RWPE2 (cell line): ENCODE measurements around the gene DPYSL4.

ENCODE experiments used
- ATAC-seq: fragments of 200-7000 bp; cut with Tn5 transposase; 3 replicates; pipeline ENCODE4 v1.9.1; 2021; ENCODE audit warnings: low read depth
- DNase-seq: peaks from one replicate; pipeline ENCODE4 v3.0.0-alpha.2; 2020; ENCODE audit warnings: low spot score
- H3K27ac ChIP-seq: fragments of 450-650 bp; 2 replicates; pipeline ENCODE4 v1.5.1; 2017; ENCODE audit warnings: mild to moderate bottlenecking; ENCODE audit not compliant: poor library complexity, severe bottlenecking
- H3K27me3 ChIP-seq: fragments of 250-450 bp; sonication (Bioruptor Pico); 2 replicates; pipeline ENCODE4 v1.5.1; 2021; ENCODE audit warnings: mild to moderate bottlenecking, moderate library complexity; ENCODE audit not compliant: insufficient read depth, poor library complexity, severe bottlenecking
- H3K36me3 ChIP-seq: fragments of 250-450 bp; sonication (Bioruptor Pico); 2 replicates; pipeline ENCODE4 v1.5.1; 2020; ENCODE audit warnings: low read depth, mild to moderate bottlenecking, moderate library complexity
- H3K4me1 ChIP-seq: fragments of 250-450 bp; sonication (Bioruptor Pico); 2 replicates; pipeline ENCODE4 v1.5.1; 2021; ENCODE audit warnings: mild to moderate bottlenecking, moderate library complexity; ENCODE audit not compliant: insufficient read depth, poor library complexity, severe bottlenecking
- H3K4me3 ChIP-seq: fragments of 250-450 bp; sonication (Bioruptor Pico); 2 replicates; pipeline ENCODE4 v1.5.1; 2021; ENCODE audit warnings: mild to moderate bottlenecking, moderate library complexity; ENCODE audit not compliant: severe bottlenecking
- H3K9me3 ChIP-seq: fragments of 250-450 bp; sonication (Bioruptor Pico); 2 replicates; pipeline ENCODE4 v1.5.1; 2021; ENCODE audit warnings: mild to moderate bottlenecking, moderate library complexity; ENCODE audit not compliant: severe bottlenecking
- TF ChIP-seq, protein P1 (sequence below): fragments of 450-650 bp; IDR thresholded peaks from one replicate; pipeline ENCODE4 v1.5.1; 2017; ENCODE audit warnings: mild to moderate bottlenecking, moderate library complexity; ENCODE audit not compliant: poor library complexity, severe bottlenecking

DPYSL4 gene

DNA sequence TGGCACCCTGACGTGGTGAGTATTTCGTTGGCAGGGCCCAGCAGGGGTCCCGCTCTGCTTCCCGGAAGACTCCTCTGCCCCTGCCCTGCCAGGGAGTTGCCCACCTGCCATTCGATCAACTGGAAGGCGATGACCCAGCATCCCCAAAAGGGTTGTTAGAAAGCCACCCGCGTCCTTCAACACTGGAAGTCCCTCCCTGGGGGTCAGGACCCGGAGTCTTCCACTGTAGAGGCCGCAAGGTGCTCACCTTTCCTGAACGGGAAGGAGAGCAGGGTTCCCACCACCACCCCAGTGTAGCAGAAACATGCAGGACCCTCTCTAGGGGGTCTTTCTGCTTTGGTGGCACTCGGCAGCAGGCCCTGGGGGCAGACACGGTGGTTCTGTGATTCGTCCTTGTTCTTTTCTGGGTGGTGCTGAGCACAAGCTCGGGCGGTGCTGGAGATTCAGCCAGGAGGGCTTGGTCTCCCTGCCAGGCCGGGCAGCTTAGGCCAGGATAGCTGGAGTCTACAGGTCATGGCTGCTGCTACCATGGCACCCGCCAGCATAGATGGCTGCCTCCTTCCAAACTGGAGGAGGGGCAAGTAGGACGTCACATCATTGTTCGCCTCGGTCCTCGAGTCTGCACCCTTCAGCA, 19.6 kb upstream of the DPYSL4 start:
- no peaks in the 10 kb centered on the region for H3K36me3 ChIP-seq
- no peaks in the 10 kb centered on the region for H3K27me3 ChIP-seq
- TF ChIP-seq, protein P1, sequence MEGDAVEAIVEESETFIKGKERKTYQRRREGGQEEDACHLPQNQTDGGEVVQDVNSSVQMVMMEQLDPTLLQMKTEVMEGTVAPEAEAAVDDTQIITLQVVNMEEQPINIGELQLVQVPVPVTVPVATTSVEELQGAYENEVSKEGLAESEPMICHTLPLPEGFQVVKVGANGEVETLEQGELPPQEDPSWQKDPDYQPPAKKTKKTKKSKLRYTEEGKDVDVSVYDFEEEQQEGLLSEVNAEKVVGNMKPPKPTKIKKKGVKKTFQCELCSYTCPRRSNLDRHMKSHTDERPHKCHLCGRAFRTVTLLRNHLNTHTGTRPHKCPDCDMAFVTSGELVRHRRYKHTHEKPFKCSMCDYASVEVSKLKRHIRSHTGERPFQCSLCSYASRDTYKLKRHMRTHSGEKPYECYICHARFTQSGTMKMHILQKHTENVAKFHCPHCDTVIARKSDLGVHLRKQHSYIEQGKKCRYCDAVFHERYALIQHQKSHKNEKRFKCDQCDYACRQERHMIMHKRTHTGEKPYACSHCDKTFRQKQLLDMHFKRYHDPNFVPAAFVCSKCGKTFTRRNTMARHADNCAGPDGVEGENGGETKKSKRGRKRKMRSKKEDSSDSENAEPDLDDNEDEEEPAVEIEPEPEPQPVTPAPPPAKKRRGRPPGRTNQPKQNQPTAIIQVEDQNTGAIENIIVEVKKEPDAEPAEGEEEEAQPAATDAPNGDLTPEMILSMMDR: no peak
- no peaks in the 10 kb centered on the region for H3K9me3 ChIP-seq
- no peak overlapping the region for H3K4me3 ChIP-seq
- DNase-seq: no peak
- H3K4me1 ChIP-seq: no peaks in the 10 kb centered on the region
- no peak overlapping the region for H3K27ac ChIP-seq
- no peak for ATAC-seq

DNA sequence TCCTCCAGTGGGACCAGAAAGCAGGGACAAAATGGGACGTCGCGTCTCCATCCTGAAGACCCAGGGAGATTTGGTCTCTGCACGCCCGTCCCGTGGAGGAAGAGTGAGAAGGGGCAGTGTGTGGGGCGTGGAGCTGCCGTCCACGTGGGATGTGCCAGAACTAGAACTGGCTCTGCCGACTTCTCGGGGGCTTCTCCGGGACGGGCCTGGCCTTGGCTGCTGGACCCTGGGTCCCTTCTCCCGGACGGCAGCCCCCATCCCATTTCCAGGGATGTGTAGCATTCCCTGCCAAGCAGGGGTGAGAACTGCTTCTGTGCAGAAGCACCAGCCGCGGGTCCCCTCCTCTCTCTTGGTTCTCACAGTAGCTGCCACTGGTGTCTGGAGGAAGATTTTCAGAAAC, 18.8 kb upstream of the DPYSL4 start:
- Histone ChIP-seq H3K36me3 (no peaks in the 10 kb centered on the region), H3K9me3 (no peaks in the 10 kb centered on the region), H3K27me3 (no peaks in the 10 kb centered on the region), H3K27ac (no peak overlapping the region), H3K4me3 (no peak overlapping the region), H3K4me1 (no peaks in the 10 kb centered on the region)
- no peak for DNase-seq
- TF ChIP-seq, protein P1: no peak
- ATAC-seq: no peak

DNA sequence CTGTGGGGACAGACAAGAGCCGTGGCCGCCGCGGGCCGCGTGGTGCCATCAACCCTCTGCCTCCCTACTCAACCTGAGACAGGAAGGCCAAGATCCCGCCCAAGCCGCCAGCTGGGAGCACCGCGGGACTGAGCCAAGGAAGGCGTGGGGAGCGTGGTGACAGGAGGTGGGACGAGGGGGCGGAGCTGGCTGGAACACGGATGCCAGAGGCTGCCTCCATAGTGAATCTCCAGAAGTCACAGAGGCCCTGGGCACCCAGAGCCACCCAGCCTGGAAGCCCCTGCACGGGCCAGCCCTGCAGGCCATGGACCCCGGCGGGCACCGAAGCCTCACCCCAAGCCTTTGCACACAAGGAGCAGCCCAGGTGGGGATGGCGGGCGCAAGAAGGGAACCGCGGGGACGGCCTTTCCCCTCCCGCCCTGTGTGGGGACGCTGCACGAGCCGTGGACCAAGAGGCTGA, 18.1 kb upstream of the DPYSL4 start:
- TF ChIP-seq, protein P1: no peak
- DNase-seq (no peak), ATAC-seq (no peak)
- H3K27me3 ChIP-seq: no peaks in the 10 kb centered on the region
- no peak overlapping the region for H3K27ac ChIP-seq
- no peaks in the 10 kb centered on the region for H3K36me3 ChIP-seq
- H3K9me3 ChIP-seq: no peaks in the 10 kb centered on the region
- H3K4me3 ChIP-seq: no peak overlapping the region
- H3K4me1 ChIP-seq: no peaks in the 10 kb centered on the region

DNA sequence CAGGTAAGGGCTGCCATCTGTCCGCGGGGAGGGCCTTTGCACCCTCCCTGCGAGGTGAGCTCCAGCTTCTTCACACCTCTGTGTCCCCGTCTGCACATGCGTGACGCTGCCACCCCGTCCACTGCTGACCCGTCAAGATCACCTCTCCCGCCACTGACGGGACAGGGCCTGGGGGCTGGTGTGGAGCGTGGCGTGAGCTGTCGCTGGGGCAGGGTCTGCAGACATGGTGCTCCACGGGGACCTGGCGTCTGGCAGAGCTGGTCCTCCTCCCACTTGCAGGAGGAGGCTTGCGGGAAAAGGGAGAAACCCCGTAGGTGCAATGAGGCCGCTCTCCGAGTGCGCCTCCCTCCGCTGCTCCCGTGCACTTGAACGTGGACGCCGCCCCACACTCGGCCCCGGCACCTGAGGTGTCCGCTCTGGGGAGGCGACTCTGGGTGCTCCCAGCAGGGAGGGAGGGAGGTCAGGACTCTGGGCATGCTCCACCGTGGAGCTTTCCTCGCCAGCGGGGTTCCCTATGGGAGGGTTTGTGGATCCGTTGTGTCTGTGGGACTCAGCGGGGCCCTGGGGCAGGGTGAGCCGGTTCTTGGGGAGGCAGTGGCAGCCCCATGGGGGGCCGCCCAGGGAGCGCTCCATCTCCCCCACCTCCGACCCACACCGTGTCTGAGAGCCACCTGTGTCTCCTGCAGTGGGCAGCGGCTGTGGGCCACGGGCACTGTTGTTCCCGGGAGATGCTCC, 17.6 kb upstream of the DPYSL4 start:
- Histone ChIP-seq H3K36me3 (no peaks in the 10 kb centered on the region), H3K4me1 (no peaks in the 10 kb centered on the region), H3K9me3 (no peaks in the 10 kb centered on the region), H3K27me3 (no peaks in the 10 kb centered on the region), H3K4me3 (no peak overlapping the region), H3K27ac (no peak overlapping the region)
- ATAC-seq: no peak
- TF ChIP-seq, protein P1: no peak
- DNase-seq: no peak
